Transverse colon (tissue), 3 donors: ENCODE data around the gene DYNLT5.

Experiments used
- EP300 ChIP-seq: sonication (generic); formaldehyde crosslinking; IDR thresholded peaks from one replicate; pipeline ENCODE4 v1.6.1; 2017; ENCODE audit warnings: antibody characterized with exemption, low read depth
- POLR2A ChIP-seq: fragments of 450-650 bp; IDR thresholded peaks from one replicate; pipeline ENCODE4 v1.6.1; 2016; ENCODE audit warnings: antibody characterized with exemption, mild to moderate bottlenecking, moderate library complexity
- TF ChIP-seq, protein P1 (sequence below), 5 experiments: fragments of 200-600 bp in 3 of 5; fragments of 450-650 bp in 2 of 5; sonication (generic) in 3 of 5; IDR thresholded peaks; 1 replicate in 2 of 5; 2 replicates in 3 of 5; pipeline ENCODE4 v1.5.1; 2016 to 2017; ENCODE audit warnings: antibody characterized with exemption in 5 of 5, inconsistent platforms in 3 of 5, mild to moderate bottlenecking in 2 of 5, moderate library complexity in 1 of 5

DNA sequence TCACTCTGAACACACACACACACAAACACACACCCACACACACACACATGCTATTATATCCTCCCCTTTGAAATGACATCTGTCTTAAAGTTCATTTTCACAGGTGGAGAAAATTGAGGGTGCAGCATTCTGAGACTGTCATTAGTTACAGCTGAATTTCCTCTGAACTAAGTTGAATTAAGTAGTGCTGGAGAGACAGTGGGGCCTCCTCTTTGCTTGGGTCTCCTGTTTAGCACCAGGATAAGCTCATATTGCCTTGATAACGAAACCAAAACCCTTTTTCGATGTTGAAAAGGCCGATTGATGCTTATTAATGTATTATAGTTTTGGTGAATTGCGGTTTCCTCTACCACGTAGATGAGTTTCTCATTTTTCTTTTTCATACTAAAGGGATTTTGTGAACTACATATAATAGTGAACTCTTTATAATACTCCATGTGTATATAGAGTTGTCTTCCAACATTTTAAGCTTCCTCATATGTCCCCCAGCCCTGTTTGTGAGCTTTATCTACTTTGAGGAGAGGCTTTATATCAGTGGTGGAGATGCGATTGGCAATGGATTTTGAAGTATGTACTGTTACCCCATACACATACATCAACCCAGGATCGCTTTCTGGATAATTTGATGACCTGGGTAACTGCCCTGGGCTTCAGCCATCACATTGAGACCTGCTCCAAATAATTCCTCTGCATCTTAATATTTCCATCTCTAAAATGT, 17.4 kb downstream of the DYNLT5 start:
- TF ChIP-seq, protein P1, sequence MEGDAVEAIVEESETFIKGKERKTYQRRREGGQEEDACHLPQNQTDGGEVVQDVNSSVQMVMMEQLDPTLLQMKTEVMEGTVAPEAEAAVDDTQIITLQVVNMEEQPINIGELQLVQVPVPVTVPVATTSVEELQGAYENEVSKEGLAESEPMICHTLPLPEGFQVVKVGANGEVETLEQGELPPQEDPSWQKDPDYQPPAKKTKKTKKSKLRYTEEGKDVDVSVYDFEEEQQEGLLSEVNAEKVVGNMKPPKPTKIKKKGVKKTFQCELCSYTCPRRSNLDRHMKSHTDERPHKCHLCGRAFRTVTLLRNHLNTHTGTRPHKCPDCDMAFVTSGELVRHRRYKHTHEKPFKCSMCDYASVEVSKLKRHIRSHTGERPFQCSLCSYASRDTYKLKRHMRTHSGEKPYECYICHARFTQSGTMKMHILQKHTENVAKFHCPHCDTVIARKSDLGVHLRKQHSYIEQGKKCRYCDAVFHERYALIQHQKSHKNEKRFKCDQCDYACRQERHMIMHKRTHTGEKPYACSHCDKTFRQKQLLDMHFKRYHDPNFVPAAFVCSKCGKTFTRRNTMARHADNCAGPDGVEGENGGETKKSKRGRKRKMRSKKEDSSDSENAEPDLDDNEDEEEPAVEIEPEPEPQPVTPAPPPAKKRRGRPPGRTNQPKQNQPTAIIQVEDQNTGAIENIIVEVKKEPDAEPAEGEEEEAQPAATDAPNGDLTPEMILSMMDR (IDR thresholded peaks at IDR 0.05), result no peak
- TF ChIP-seq POLR2A (no peak), EP300 (no peak)
